Endothelial cell of umbilical vein (primary cell): ENCODE measurements around the gene RYR3. TPM values are rescaled to one million over a fixed set of nuclear protein-coding genes. Genes with fewer than 3 reads are reported as not detected.

ENCODE experiments used
- BruUV-seq: library from RNA; stranded (reverse); fragments of 400-500 nt; replicated peaks from 2 replicates; lab custom pipeline; 2021; lab: Mats Ljungman, UMichigan
- CTCF ChIA-PET: fragments of 300-600, 350-600 bp; sonication (Branson Sonifier 250); formaldehyde crosslinking; loops from one replicate; lab custom pipeline; 2021; ENCODE audit warnings: antibody characterized with exemption, inconsistent platforms; lab: Charles Lee
- POLR2A ChIA-PET: fragments of 300-600, 350-600 bp; sonication (Branson Sonifier 250); formaldehyde crosslinking; loops from one replicate; lab custom pipeline; 2021; ENCODE audit warnings: antibody characterized with exemption, inconsistent platforms; lab: Charles Lee
- DNase-seq: peaks from one replicate; pipeline ENCODE4 v3.0.0-alpha.2; 2011; ENCODE audit warnings: low read depth, low spot score
- FAIRE-seq: peaks from 2 replicates; lab custom pipeline; 2011; peaks lifted over from hg19 to GRCh38; lab: Jason Lieb, UNC
- H2AFZ ChIP-seq: 2 replicates; pipeline ENCODE4 v1.6.0; 2012; ENCODE audit warnings: low read depth, low read length, control low read depth, inconsistent platforms
- H3K27ac ChIP-seq: 2 replicates; pipeline ENCODE4 v1.5.1; 2011; ENCODE audit warnings: low read depth, mild to moderate bottlenecking, control low read depth, low read length, moderate library complexity; ENCODE audit not compliant: insufficient read depth
- H3K27me3 ChIP-seq, 2 experiments: 2 replicates each; pipeline versions ENCODE4 v1.6.0 to v1.6.1; 2011; ENCODE audit warnings: low read length in 2 of 2, mixed read lengths in 1 of 2; ENCODE audit not compliant: control insufficient read depth in 2 of 2, insufficient read depth in 2 of 2
- H3K36me3 ChIP-seq, 2 experiments: 2 replicates in 1 of 2; 3 replicates in 1 of 2; pipeline ENCODE4 v1.5.1; 2011; ENCODE audit warnings: low read length in 2 of 2, mild to moderate bottlenecking in 1 of 2, moderate library complexity in 1 of 2; ENCODE audit not compliant: control insufficient read depth in 2 of 2, insufficient read depth in 2 of 2; ENCODE audit errors: extremely low read depth in 1 of 2
- H3K4me1 ChIP-seq: 3 replicates; pipeline ENCODE4 v1.5.1; 2011; ENCODE audit warnings: mild to moderate bottlenecking, low read length; ENCODE audit not compliant: control insufficient read depth, insufficient read depth; ENCODE audit errors: extremely low read depth
- H3K4me2 ChIP-seq: 2 replicates; pipeline ENCODE4 v1.6.1; 2011; ENCODE audit warnings: low read length, control low read depth, mixed read lengths; ENCODE audit not compliant: insufficient read depth
- H3K4me3 ChIP-seq, 3 experiments: fragments of 200-600 bp in 1 of 3; sonication (generic), shearing (Covaris generic) in 1 of 3; replicated peaks in 1 of 3; 2 replicates each; pipeline ENCODE4 v1.5.1; 2011 to 2016; ENCODE audit warnings: control low read depth in 3 of 3, low read length in 3 of 3, mild to moderate bottlenecking in 2 of 3, inconsistent platforms in 1 of 3, low read depth in 1 of 3, moderate library complexity in 1 of 3; ENCODE audit not compliant: insufficient read depth in 1 of 3
- H3K79me2 ChIP-seq: 2 replicates; pipeline ENCODE4 v1.6.0; 2012; ENCODE audit warnings: low read length, inconsistent platforms; ENCODE audit not compliant: control insufficient read depth, insufficient read depth
- H3K9ac ChIP-seq: replicated peaks from 2 replicates; pipeline ENCODE3; 2011; ENCODE audit warnings: low read length, control low read depth; ENCODE audit not compliant: insufficient read depth; ENCODE audit errors: extremely low read depth
- H3K9me1 ChIP-seq: replicated peaks from 3 replicates; pipeline ENCODE4 v1.6.0; 2011; ENCODE audit warnings: mild to moderate bottlenecking, low read length; ENCODE audit not compliant: control insufficient read depth, insufficient read depth; ENCODE audit errors: extremely low read depth
- H3K9me3 ChIP-seq: replicated peaks from 2 replicates; pipeline ENCODE4 v1.5.1; 2012; ENCODE audit warnings: low read length, inconsistent platforms; ENCODE audit not compliant: control insufficient read depth, insufficient read depth
- H4K20me1 ChIP-seq: replicated peaks from 2 replicates; pipeline ENCODE3; 2011; ENCODE audit warnings: mild to moderate bottlenecking, low read length; ENCODE audit not compliant: control insufficient read depth, insufficient read depth; ENCODE audit errors: extremely low read depth
- CTCF ChIP-seq, 2 donors: IDR thresholded peaks; 1 replicate in 1 of 2; 2 replicates in 1 of 2; pipeline ENCODE4 v1.5.1; 2011; ENCODE audit warnings: low read length in 2 of 2, mild to moderate bottlenecking in 2 of 2, moderate library complexity in 2 of 2, control low read depth in 1 of 2, inconsistent platforms in 1 of 2, low read depth in 1 of 2; ENCODE audit not compliant: insufficient read depth in 1 of 2; ENCODE audit errors: extremely low read depth in 1 of 2
- EZH2 ChIP-seq: IDR thresholded peaks from 2 replicates; pipeline ENCODE4 v1.6.1; 2012; ENCODE audit warnings: borderline replicate concordance, low read depth, mild to moderate bottlenecking, moderate library complexity, low read length, inconsistent platforms; ENCODE audit not compliant: severe bottlenecking
- FOS ChIP-seq: IDR thresholded peaks from 2 replicates; pipeline ENCODE4 v1.6.1; 2011; ENCODE audit warnings: mild to moderate bottlenecking, low read length, moderate library complexity, borderline replicate concordance; ENCODE audit not compliant: insufficient read depth
- GATA2 ChIP-seq: IDR thresholded peaks from 2 replicates; pipeline ENCODE4 v1.7.0; 2011; ENCODE audit warnings: low read depth, mild to moderate bottlenecking, moderate library complexity, mixed read lengths, low read length; ENCODE audit not compliant: insufficient read length, insufficient read depth
- JUN ChIP-seq: IDR thresholded peaks from 2 replicates; pipeline ENCODE4 v1.6.1; 2011; ENCODE audit warnings: borderline replicate concordance, low read depth; ENCODE audit not compliant: insufficient read length, insufficient read depth
- MAX ChIP-seq: IDR thresholded peaks from 2 replicates; pipeline ENCODE4 v1.6.1; 2011; ENCODE audit not compliant: insufficient read depth, insufficient read length
- MYC ChIP-seq: IDR thresholded peaks from one replicate; pipeline ENCODE4 v1.6.1; 2011; ENCODE audit warnings: mild to moderate bottlenecking, low read depth, low read length
- POLR2A ChIP-seq: IDR thresholded peaks from 2 replicates; pipeline ENCODE4 v1.6.1; 2012; ENCODE audit warnings: low read depth, mild to moderate bottlenecking, control low read depth, low read length
- POLR2AphosphoS5 ChIP-seq: IDR thresholded peaks from 2 replicates; pipeline ENCODE4 v1.6.1; 2012; ENCODE audit warnings: low read depth, mild to moderate bottlenecking, control low read depth, low read length, moderate library complexity; ENCODE audit not compliant: insufficient read depth
- dilution Hi-C: fragments of 300-500 bp; cut with MboI; formaldehyde crosslinking; loops from one replicate; pipeline ENCODE4 v1.15.0; 2019; ENCODE audit warnings: low sequenced_read_pairs; ENCODE audit not compliant: extremely low pct_ligation_motif_present
- intact Hi-C: fragments of 100-400 bp; cut with micrococcal nuclease; formaldehyde crosslinking; loops from one replicate; pipeline ENCODE4 v1.10.0; 2022
- polyA plus RNA-seq, 4 experiments: library from polyadenylated mRNA; depleted of rRNA in 3 of 4; stranded (reverse) in 3 of 4; unstranded in 1 of 4; fragments of >200 nt; gene quantifications; 2 replicates each; pipeline versions ENCODE4 v1.2.1 to v1.2.3, GENCODE V29; 2011 to 2012; ENCODE audit warnings: missing spikeins in 1 of 4
- total RNA-seq: library from RNA; stranded (reverse); gene quantifications from 2 replicates; pipeline ENCODE4 v1.2.3, GENCODE V29; 2021

RYR3 gene
- total and polyA plus RNA-seq, 2 donors (not counting 3 experiments of a cell fraction or from before 2014, with no cell fraction given): not detected

- no peaks in the 10 kb centered on the region for H3K36me3 ChIP-seq
- dilution Hi-C loops: no loop called here
- CTCF ChIA-PET: no interaction called here
- no peak overlapping the region for H3K4me3 ChIP-seq
- no peak for DNase-seq
- H4K20me1 ChIP-seq: no peaks in the 10 kb centered on the region
- H3K4me1 ChIP-seq: no peaks in the 10 kb centered on the region
- H3K9me3 ChIP-seq: no peaks in the 10 kb centered on the region
- BruUV-seq: no TSS peak
- POLR2A ChIA-PET: no interaction called here
- intact Hi-C loops: no loop called here
- no peaks in the 10 kb centered on the region for H3K27me3 ChIP-seq
- no peaks in the 10 kb centered on the region for H3K79me2 ChIP-seq
- FAIRE-seq: no peak
- H2AFZ ChIP-seq: no peak overlapping the region
- H3K9ac ChIP-seq: no peak overlapping the region
- H3K27ac ChIP-seq: no peak overlapping the region
- no peaks in the 10 kb centered on the region for H3K9me1 ChIP-seq
- H3K4me2 ChIP-seq: no peak overlapping the region
- no peak for TF ChIP-seq FOS
- no peak for TF ChIP-seq POLR2AphosphoS5
- no peak for TF ChIP-seq GATA2
- TF ChIP-seq MYC: no peak
- no peak for TF ChIP-seq POLR2A
- no peak for TF ChIP-seq JUN
- no peak for TF ChIP-seq EZH2
- no peak for TF ChIP-seq MAX
- TF ChIP-seq CTCF (IDR thresholded peaks at IDR 0.05; ENCODE audit: extremely low read depth in 1 of 2, insufficient read depth in 1 of 2, low read depth in 1 of 2, low read length in 2 of 2): no peak
Measured at GRCh38 chr15:33857726-33858125, 547.0 kb downstream of the RYR3 start.
